Measurements from ENCODE around the gene CLN6. TPM values are rescaled to one million over a fixed set of nuclear protein-coding genes. Genes with fewer than 3 reads are reported as not detected.

Gene CLN6
- total and polyA plus RNA-seq, 2 experiments from 2014 or later: 10.7 to 18.7 TPM

GRCh38 chr15:68186671-68187397 is 42.7 kb downstream of the CLN6 start:
- Histone ChIP-seq H3K36me3 (replicated peaks; ENCODE audit: insufficient read depth, low read depth) (peaks cover 3% of the 10 kb centered on the region), H3K27ac (peak overlapping the region; percentile 56), H3K79me2 (peaks cover 4% of the 10 kb centered on the region), H2AFZ (no peak overlapping the region), H4K20me1 (ENCODE audit: insufficient read depth, poor library complexity, severe bottlenecking) (no peaks in the 10 kb centered on the region), H3K27me3 (no peaks in the 10 kb centered on the region), H3K9me2 (replicated peaks; ENCODE audit: insufficient read depth) (no peaks in the 10 kb centered on the region), H3K9me3 (ENCODE audit: low read depth) (no peaks in the 10 kb centered on the region), H3K4me3 (no peak overlapping the region), H3K4me2 (peak overlapping the region; percentile 45), H3K4me1 (ENCODE audit: insufficient read depth) (peaks cover 9% of the 10 kb centered on the region)
- DNase-seq (ENCODE audit: low spot score): no peak
- TF ChIP-seq CTCF (IDR thresholded peaks at IDR 0.05; ENCODE audit: poor library complexity): no peak
- TF ChIP-seq EZH2 (IDR thresholded peaks at IDR 0.05; ENCODE audit: borderline replicate concordance): no peak
- no peak for TF ChIP-seq EZH2phosphoT487 (IDR thresholded peaks at IDR 0.05; ENCODE audit: low read depth, severe bottlenecking, unreplicated experiment)
- WGBS (ENCODE audit: low lambda C conversion rate, missing lambda C conversion rate): 95% methylated on average over 5 of the region's 5 CpGs

GRCh38 chr15:68184616-68185480 is 44.7 kb downstream of the CLN6 start:
- no peaks in the 10 kb centered on the region for H4K20me1 ChIP-seq (ENCODE audit: insufficient read depth, poor library complexity, severe bottlenecking)
- no peak overlapping the region for H3K4me3 ChIP-seq
- peaks cover 7% of the 10 kb centered on the region for H3K79me2 ChIP-seq
- H3K36me3 ChIP-seq (replicated peaks; ENCODE audit: insufficient read depth, low read depth): peaks cover 3% of the 10 kb centered on the region
- no peak for TF ChIP-seq EZH2phosphoT487 (IDR thresholded peaks at IDR 0.05; ENCODE audit: low read depth, severe bottlenecking, unreplicated experiment)
- no peak for TF ChIP-seq CTCF (IDR thresholded peaks at IDR 0.05; ENCODE audit: poor library complexity)
- TF ChIP-seq EZH2 (IDR thresholded peaks at IDR 0.05; ENCODE audit: borderline replicate concordance): no peak
- H2AFZ ChIP-seq: no peak overlapping the region
- no peaks in the 10 kb centered on the region for H3K9me2 ChIP-seq (replicated peaks; ENCODE audit: insufficient read depth)
- DNase-seq (ENCODE audit: low spot score): no peak
- peaks cover 9% of the 10 kb centered on the region for H3K4me1 ChIP-seq (ENCODE audit: insufficient read depth)
- 93% methylated on average over 5 of the region's 5 CpGs for WGBS (ENCODE audit: low lambda C conversion rate, missing lambda C conversion rate)
- no peaks in the 10 kb centered on the region for H3K27me3 ChIP-seq
- H3K4me2 ChIP-seq: no peak overlapping the region
- H3K27ac ChIP-seq: peak overlapping the region; percentile 37
- no peaks in the 10 kb centered on the region for H3K9me3 ChIP-seq (ENCODE audit: low read depth)

- peaks cover 3% of the 10 kb centered on the region for H3K36me3 ChIP-seq (replicated peaks; ENCODE audit: insufficient read depth, low read depth)
- TF ChIP-seq EZH2phosphoT487 (IDR thresholded peaks at IDR 0.05; ENCODE audit: low read depth, severe bottlenecking, unreplicated experiment): no peak
- no peak for TF ChIP-seq CTCF (IDR thresholded peaks at IDR 0.05; ENCODE audit: poor library complexity)
- TF ChIP-seq EZH2 (IDR thresholded peaks at IDR 0.05; ENCODE audit: borderline replicate concordance): no peak
- H3K4me1 ChIP-seq (ENCODE audit: insufficient read depth): peaks cover 3% of the 10 kb centered on the region
- no peaks in the 10 kb centered on the region for H4K20me1 ChIP-seq (ENCODE audit: insufficient read depth, poor library complexity, severe bottlenecking)
- DNase-seq (ENCODE audit: low spot score): no peak
- WGBS (ENCODE audit: low lambda C conversion rate, missing lambda C conversion rate): 90% methylated on average over 5 of the region's 5 CpGs
- H3K79me2 ChIP-seq: peaks cover 6% of the 10 kb centered on the region
- H2AFZ ChIP-seq: no peak overlapping the region
- H3K4me3 ChIP-seq: no peak overlapping the region
- no peaks in the 10 kb centered on the region for H3K9me3 ChIP-seq (ENCODE audit: low read depth)
- H3K27ac ChIP-seq: peak overlapping the region; percentile 37
- no peaks in the 10 kb centered on the region for H3K27me3 ChIP-seq
- no peak overlapping the region for H3K4me2 ChIP-seq
- no peaks in the 10 kb centered on the region for H3K9me2 ChIP-seq (replicated peaks; ENCODE audit: insufficient read depth)
Measured at GRCh38 chr15:68183616-68184315, 45.8 kb downstream of the CLN6 start.
